MM.1S (cell line): Measurements from ENCODE around the gene SLC26A11.

ENCODE experiments used
- EZH2 ChIP-seq: fragments of 300-600 bp; sonication (generic); optimal IDR thresholded peaks from 2 replicates; pipeline ENCODE3; 2017; ENCODE audit warnings: low read depth, mild to moderate bottlenecking, antibody characterized with exemption, low read length, mixed read lengths
- TF ChIP-seq, protein P1 (sequence below): fragments of 300-600 bp; sonication (generic); IDR thresholded peaks from 2 replicates; pipeline ENCODE4 v1.5.1; 2016; ENCODE audit warnings: antibody characterized with exemption, low read length, mixed read lengths

DNA sequence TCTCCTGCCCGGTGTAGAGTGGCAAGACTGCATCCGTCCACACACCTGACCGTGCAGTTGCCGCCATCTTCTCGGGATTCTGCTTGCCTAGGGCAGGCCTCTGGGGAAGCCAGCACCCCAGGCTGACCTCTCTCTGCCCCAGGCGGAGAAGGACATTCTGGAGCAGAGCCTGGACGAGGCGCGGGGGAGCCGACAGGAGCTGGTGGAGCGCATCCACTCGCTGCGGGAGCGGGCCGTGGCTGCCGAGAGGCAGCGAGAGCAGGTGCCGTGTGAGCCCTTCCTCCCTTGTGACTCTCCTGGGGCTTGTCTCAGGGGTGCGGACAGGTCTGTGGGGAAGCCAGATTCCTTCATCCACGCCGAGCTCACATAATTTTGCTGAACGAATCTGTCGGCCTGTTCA lies 30.6 kb upstream of the SLC26A11 start:
- TF ChIP-seq, protein P1, sequence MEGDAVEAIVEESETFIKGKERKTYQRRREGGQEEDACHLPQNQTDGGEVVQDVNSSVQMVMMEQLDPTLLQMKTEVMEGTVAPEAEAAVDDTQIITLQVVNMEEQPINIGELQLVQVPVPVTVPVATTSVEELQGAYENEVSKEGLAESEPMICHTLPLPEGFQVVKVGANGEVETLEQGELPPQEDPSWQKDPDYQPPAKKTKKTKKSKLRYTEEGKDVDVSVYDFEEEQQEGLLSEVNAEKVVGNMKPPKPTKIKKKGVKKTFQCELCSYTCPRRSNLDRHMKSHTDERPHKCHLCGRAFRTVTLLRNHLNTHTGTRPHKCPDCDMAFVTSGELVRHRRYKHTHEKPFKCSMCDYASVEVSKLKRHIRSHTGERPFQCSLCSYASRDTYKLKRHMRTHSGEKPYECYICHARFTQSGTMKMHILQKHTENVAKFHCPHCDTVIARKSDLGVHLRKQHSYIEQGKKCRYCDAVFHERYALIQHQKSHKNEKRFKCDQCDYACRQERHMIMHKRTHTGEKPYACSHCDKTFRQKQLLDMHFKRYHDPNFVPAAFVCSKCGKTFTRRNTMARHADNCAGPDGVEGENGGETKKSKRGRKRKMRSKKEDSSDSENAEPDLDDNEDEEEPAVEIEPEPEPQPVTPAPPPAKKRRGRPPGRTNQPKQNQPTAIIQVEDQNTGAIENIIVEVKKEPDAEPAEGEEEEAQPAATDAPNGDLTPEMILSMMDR = no peak
- no peak for TF ChIP-seq EZH2
